ENCODE data around the gene TAS2R19. TPM values are rescaled to one million over a fixed set of nuclear protein-coding genes. Genes with fewer than 3 reads are reported as not detected.

The TAS2R19 gene, protein sequence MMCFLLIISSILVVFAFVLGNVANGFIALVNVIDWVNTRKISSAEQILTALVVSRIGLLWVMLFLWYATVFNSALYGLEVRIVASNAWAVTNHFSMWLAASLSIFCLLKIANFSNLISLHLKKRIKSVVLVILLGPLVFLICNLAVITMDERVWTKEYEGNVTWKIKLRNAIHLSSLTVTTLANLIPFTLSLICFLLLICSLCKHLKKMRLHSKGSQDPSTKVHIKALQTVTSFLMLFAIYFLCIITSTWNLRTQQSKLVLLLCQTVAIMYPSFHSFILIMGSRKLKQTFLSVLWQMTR
- 10.5 and 11.1 TPM in 2 replicates for total RNA-seq

DNA sequence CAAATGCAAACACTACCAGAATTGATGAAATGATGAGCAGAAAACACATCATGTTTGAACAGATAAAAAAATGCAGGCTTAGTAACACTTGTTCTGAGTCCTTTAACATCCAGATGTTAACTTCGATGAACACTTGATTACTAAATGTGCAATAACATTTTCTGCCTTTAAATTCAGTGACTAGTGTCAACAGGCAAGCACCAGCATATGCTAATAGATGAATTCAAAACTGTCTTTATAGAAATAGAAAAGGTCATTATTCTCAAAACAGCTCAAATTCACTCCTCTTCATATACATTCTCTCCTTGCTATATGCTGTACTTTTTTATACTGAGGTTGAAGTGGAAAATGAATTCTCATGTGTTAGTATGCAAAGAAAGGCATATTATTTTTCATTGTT, at the start of gene TAS2R19:
Gene TAS2R19 (minus strand): TSS at position 101 of the 400 bp plus-strand sequence. CDS start 49 bp downstream, at position 52.

DNA sequence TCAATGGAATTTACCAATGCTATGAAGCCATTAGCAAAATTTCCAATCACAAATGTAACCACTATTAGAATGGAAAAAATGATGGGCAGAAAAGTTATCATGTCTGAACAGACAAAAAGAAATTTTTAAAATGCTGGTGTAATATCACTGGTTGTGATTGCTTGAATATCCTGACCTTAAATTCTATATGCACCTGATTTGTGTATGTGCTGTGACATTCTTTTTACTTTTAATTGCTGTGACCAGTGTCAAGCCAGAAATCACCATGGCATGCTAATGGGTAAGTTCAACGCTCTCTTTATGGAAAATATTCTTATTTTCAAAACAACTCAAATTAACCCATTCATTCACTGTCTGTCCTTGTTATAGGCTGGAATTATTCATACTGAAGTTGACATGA, 39.8 kb upstream of the TAS2R19 start, which contains the start of gene TAS2R46:
Gene TAS2R46 (minus strand): TSS at position 101 of the 400 bp plus-strand sequence. CDS start 0 bp downstream, at position 101.

DNA sequence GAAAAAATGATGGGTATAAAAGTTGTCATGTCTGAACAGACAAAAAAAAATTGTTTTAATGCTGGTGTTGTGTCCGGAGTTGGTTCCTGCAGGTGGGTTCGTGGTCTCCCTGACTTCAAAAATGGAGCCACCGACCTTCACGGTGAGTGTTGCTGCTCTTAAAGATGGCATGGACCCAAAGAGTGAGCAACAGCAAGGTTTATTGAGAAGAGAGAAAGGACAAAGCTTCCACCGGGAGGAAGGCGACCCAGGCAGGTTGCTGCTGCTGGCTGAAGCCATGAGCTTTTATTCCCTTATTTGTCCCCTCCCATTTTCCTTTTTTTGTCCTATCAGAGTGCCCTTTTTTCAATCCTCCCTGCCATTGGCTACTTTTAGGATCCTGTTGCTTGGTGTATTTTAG, 8.9 kb upstream of the TAS2R19 start, which contains the start of gene TAS2R31:
Gene TAS2R31 (minus strand): TSS at position 101 of the 400 bp plus-strand sequence. CDS start 72 bp downstream, at position 29.

DNA sequence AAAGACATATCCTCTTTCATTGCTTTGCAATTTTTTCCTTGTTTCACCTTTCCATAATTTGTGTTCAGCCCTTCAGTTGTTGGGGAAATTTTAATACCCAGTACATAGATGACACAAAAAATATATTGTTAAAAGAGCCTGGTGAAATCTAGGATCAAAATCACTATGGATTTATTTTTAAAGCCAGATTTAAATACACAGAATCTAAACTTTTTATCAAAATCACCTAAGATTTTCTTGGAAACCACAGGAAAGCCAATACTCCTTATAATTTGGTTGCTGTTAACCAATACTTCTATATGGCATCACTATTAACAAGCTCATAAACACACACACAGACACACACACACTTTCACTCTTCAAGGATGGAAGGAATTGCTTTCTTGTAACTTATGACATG, 24.2 kb downstream of the TAS2R19 start, which contains the start of gene TAS2R20:
Gene TAS2R20 (minus strand): TSS at position 101 of the 400 bp plus-strand sequence. CDS start 429 bp downstream, outside the sequence.

DNA sequence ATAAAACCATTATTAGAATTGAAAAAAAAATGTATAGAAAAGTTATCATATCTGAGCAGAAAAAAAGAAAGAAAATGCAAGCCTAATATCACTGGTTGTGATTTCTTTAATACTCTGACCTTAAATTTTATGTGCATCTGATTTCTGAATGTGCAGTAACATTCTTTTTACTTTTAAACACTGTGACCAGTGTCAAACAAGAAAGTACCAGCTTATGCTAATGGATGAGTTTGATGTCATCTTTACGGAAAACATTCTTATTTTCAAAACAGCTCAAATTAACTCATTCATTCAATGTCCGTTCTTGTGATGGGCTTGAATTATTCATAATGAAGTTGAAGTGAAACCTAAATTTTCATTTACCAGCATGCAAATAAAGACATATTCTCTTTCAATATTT, 35.6 kb downstream of the TAS2R19 start, which contains the start of gene TAS2R50:
Gene TAS2R50 (minus strand): TSS at position 101 of the 400 bp plus-strand sequence. CDS start 52 bp downstream, at position 49.

Other genes starting within 250 kb of the TAS2R19 start
- gene TAS2R7, start 220.0 kb downstream of the TAS2R19 start, total RNA-seq = 0.22 TPM in 1 of 2 replicates, not detected in the other
- 0.22 and 0.26 TPM in 2 replicates for gene TAS2R8, start 215.3 kb downstream of the TAS2R19 start, total RNA-seq
- gene TAS2R9, start 212.5 kb downstream of the TAS2R19 start, total RNA-seq = 0.32 and 0.52 TPM in 2 replicates
- 1.9 and 2.9 TPM in 2 replicates for gene TAS2R10, start 196.3 kb downstream of the TAS2R19 start, total RNA-seq
- gene PRR4, start 173.1 kb downstream of the TAS2R19 start, total RNA-seq = 3.4 and 4.2 TPM in 2 replicates
- 27.2 and 29.7 TPM in 2 replicates for gene PRH1, start 138.4 kb downstream of the TAS2R19 start, total RNA-seq
- 4.5 and 4.6 TPM in 2 replicates for gene TAS2R13, start 113.1 kb downstream of the TAS2R19 start, total RNA-seq
- 0.54 TPM in 1 of 2 replicates, not detected in the other for gene PRH2, start 93.4 kb downstream of the TAS2R19 start, total RNA-seq
- 8.0 and 9.1 TPM in 2 replicates for gene TAS2R14, start 83.4 kb downstream of the TAS2R19 start, total RNA-seq
- gene TAS2R50, start 35.7 kb downstream of the TAS2R19 start, total RNA-seq = 5.7 and 7.8 TPM in 2 replicates
- 6.7 and 7.2 TPM in 2 replicates for gene TAS2R20, start 24.3 kb downstream of the TAS2R19 start, total RNA-seq
- 11.8 and 12.4 TPM in 2 replicates for gene TAS2R31, start 8.8 kb upstream of the TAS2R19 start, total RNA-seq
- gene TAS2R46, start 39.7 kb upstream of the TAS2R19 start, total RNA-seq = 6.0 and 7.1 TPM in 2 replicates
- 1.8 TPM in 1 of 2 replicates, not detected in the other for gene TAS2R43, start 69.7 kb upstream of the TAS2R19 start, total RNA-seq
- gene TAS2R30, start 112.0 kb upstream of the TAS2R19 start, total RNA-seq = 12.6 and 13.7 TPM in 2 replicates
- gene SMIM10L1, start 148.6 kb upstream of the TAS2R19 start, total RNA-seq = 9.1 and 9.7 TPM in 2 replicates
- gene TAS2R42, start 164.3 kb upstream of the TAS2R19 start, total RNA-seq = not detected in 2 replicates
- not detected in 2 replicates for gene PRB3, start 247.1 kb upstream of the TAS2R19 start, total RNA-seq